Measurements from ENCODE around the gene CCL1.
"Not testable (repeated sequence)": the region's sequence is repeated elsewhere in the genome, so short reads cannot be mapped to it uniquely, and the experiment has no call there.

Gene CCL1

GRCh38 chr17:34337701-34338100, 25.3 kb downstream of the CCL1 start:
- no peak overlapping the region for H3K4me3 ChIP-seq (ENCODE audit: low read length)
- TF ChIP-seq, protein P1, sequence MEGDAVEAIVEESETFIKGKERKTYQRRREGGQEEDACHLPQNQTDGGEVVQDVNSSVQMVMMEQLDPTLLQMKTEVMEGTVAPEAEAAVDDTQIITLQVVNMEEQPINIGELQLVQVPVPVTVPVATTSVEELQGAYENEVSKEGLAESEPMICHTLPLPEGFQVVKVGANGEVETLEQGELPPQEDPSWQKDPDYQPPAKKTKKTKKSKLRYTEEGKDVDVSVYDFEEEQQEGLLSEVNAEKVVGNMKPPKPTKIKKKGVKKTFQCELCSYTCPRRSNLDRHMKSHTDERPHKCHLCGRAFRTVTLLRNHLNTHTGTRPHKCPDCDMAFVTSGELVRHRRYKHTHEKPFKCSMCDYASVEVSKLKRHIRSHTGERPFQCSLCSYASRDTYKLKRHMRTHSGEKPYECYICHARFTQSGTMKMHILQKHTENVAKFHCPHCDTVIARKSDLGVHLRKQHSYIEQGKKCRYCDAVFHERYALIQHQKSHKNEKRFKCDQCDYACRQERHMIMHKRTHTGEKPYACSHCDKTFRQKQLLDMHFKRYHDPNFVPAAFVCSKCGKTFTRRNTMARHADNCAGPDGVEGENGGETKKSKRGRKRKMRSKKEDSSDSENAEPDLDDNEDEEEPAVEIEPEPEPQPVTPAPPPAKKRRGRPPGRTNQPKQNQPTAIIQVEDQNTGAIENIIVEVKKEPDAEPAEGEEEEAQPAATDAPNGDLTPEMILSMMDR (IDR thresholded peaks at IDR 0.05; ENCODE audit: insufficient read depth, low read depth, low read length, missing control alignments) = no peak
- DNase-seq (ENCODE audit: low read depth) = no peak

DNA sequence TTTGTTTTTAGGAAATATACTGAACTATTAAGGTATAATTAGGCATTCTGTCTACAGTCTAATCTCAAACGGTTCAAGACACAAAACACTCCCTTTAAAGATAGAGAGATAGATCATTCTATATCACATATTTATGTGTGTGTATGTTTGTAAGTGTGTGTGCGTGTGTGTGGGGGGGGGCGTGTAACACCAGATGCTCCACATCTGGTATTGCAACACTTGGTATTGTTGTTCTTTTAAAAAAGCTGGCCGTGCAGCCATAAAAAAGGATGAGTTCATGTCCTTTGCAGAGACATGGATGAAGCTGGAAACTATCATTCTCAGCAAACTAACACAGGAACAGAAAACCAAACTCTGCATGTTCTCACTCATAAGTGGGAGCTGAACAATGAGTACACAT, 35.5 kb downstream of the CCL1 start:
- not testable (repeated sequence) for H3K4me3 ChIP-seq (ENCODE audit: low read length); DNase-seq (ENCODE audit: low read depth)

GRCh38 chr17:34321964-34322363, 41.1 kb downstream of the CCL1 start:
- TF ChIP-seq, protein P1 (IDR thresholded peaks at IDR 0.05; ENCODE audit: insufficient read depth, low read depth, low read length, missing control alignments) = no peak
- no peak for DNase-seq (ENCODE audit: low read depth)
- no peak overlapping the region for H3K4me3 ChIP-seq (ENCODE audit: low read length)

GRCh38 chr17:34319039-34319483, 44.0 kb downstream of the CCL1 start, which contains the start of gene CCL8:
Gene CCL8 (plus strand): TSS chr17:34319435. CDS start chr17:34319502, 67 bp downstream.
- no peak for DNase-seq (ENCODE audit: low read depth)
- H3K4me3 ChIP-seq (ENCODE audit: low read length) = no peak within 1 kb of the TSS
- TF ChIP-seq, protein P1 (IDR thresholded peaks at IDR 0.05; ENCODE audit: insufficient read depth, low read depth, low read length, missing control alignments) = no peak

- DNase-seq (ENCODE audit: low read depth) = peak; percentile 5
- TF ChIP-seq, protein P1 (IDR thresholded peaks at IDR 0.05; ENCODE audit: insufficient read depth, low read depth, low read length, missing control alignments) = no peak
- no peak overlapping the region for H3K4me3 ChIP-seq (ENCODE audit: low read length)
Observed at GRCh38 chr17:34318474-34318873, 44.6 kb downstream of the CCL1 start.

GRCh38 chr17:34314279-34314678, 48.8 kb downstream of the CCL1 start:
- no peak for DNase-seq (ENCODE audit: low read depth)
- TF ChIP-seq, protein P1 (IDR thresholded peaks at IDR 0.05; ENCODE audit: insufficient read depth, low read depth, low read length, missing control alignments) = no peak
- H3K4me3 ChIP-seq (ENCODE audit: low read length) = no peak overlapping the region

DNA sequence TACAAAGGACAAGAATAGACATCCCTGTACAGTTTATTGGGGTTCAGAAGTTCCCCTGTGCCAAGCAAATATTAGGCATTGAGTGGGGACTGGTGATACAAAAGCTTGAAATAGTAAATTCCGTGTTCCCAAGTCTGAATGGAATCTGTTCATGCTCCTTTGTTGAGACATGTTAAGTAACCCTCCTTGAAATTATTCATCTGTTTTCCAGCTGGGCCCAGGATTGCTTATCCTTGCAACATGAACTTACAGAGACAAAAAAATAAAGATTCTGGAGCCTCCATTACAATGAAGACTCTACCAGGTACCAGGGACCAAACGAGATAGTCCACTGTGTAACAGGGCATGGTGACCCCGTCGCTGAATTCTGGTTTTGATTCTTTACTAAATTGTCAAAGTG, 49.9 kb downstream of the CCL1 start:
- peak; percentile 6 for DNase-seq (ENCODE audit: low read depth)
- TF ChIP-seq, protein P1 (IDR thresholded peaks at IDR 0.05; ENCODE audit: insufficient read depth, low read depth, low read length, missing control alignments) = no peak
- no peak overlapping the region for H3K4me3 ChIP-seq (ENCODE audit: low read length)

Measured in epithelial cell of esophagus (primary cell).